ENCODE results near the gene ENGASE. TPM values are rescaled to one million over a fixed set of nuclear protein-coding genes. Genes with fewer than 3 reads are reported as not detected.

ENGASE gene
- total RNA-seq, 1 donor from 2014 or later: 11.7 TPM

- DNase-seq (ENCODE audit: low spot score): no peak
- Histone ChIP-seq H3K79me2 (ENCODE audit: low read depth) (no peaks in the 10 kb centered on the region), H3F3A (ENCODE audit: low read depth) (peaks cover 7% of the 10 kb centered on the region), H3K4me1 (peaks cover 37% of the 10 kb centered on the region), H3K9me3 (ENCODE audit: low read depth) (no peaks in the 10 kb centered on the region), H3K9ac (no peak overlapping the region), H3K27me3 (no peaks in the 10 kb centered on the region), H4K20me1 (ENCODE audit: low read depth) (no peaks in the 10 kb centered on the region), H3K36me3 (no peaks in the 10 kb centered on the region), H2AFZ (replicated peaks) (no peak overlapping the region), H3K4me2 (peak overlapping the region; percentile 65), H3K27ac (no peak overlapping the region), H3K4me3 (no peak overlapping the region)
- Mint-ChIP-seq H3K36me3 (no peaks in the 10 kb centered on the region), H3K27ac (no peak overlapping the region), H3K27me3 (ENCODE audit: insufficient read depth, low read depth) (no peaks in the 10 kb centered on the region), H3K9me3 (no peaks in the 10 kb centered on the region), H3K4me1 (peaks cover 13% of the 10 kb centered on the region), H3K4me3 (no peak overlapping the region)
- no peak for TF ChIP-seq CTCF (IDR thresholded peaks at IDR 0.05)
- no peak for TF ChIP-seq EZH2phosphoT487 (IDR thresholded peaks at IDR 0.05)
- no peak for TF ChIP-seq EZH2 (IDR thresholded peaks at IDR 0.05)
Observed at GRCh38 chr17:79115487-79115886, 40.9 kb downstream of the ENGASE start.

- Histone ChIP-seq H3K36me3 (no peaks in the 10 kb centered on the region), H4K20me1 (ENCODE audit: low read depth) (no peaks in the 10 kb centered on the region), H2AFZ (replicated peaks) (no peak overlapping the region), H3K79me2 (ENCODE audit: low read depth) (no peaks in the 10 kb centered on the region), H3K9ac (no peak overlapping the region), H3K9me3 (ENCODE audit: low read depth) (no peaks in the 10 kb centered on the region), H3K27me3 (no peaks in the 10 kb centered on the region), H3K27ac (no peak overlapping the region), H3K4me1 (peaks cover 37% of the 10 kb centered on the region), H3K4me2 (no peak overlapping the region), H3K4me3 (no peak overlapping the region), H3F3A (ENCODE audit: low read depth) (peaks cover 7% of the 10 kb centered on the region)
- Mint-ChIP-seq H3K9me3 (no peaks in the 10 kb centered on the region), H3K27ac (no peak overlapping the region), H3K4me1 (peaks cover 13% of the 10 kb centered on the region), H3K4me3 (no peak overlapping the region), H3K27me3 (ENCODE audit: insufficient read depth, low read depth) (no peaks in the 10 kb centered on the region), H3K36me3 (no peaks in the 10 kb centered on the region)
- no peak for DNase-seq (ENCODE audit: low spot score)
- no peak for TF ChIP-seq EZH2phosphoT487 (IDR thresholded peaks at IDR 0.05)
Observed at GRCh38 chr17:79116575-79117368, 42.1 kb downstream of the ENGASE start.

GRCh38 chr17:79117905-79118487 lies 43.4 kb downstream of the ENGASE start:
- Histone ChIP-seq H4K20me1 (ENCODE audit: low read depth) (no peaks in the 10 kb centered on the region), H3F3A (ENCODE audit: low read depth) (peaks cover 7% of the 10 kb centered on the region), H2AFZ (replicated peaks) (no peak overlapping the region), H3K4me1 (peaks cover 37% of the 10 kb centered on the region), H3K27ac (no peak overlapping the region), H3K4me3 (no peak overlapping the region), H3K9ac (no peak overlapping the region), H3K4me2 (no peak overlapping the region), H3K36me3 (no peaks in the 10 kb centered on the region), H3K79me2 (ENCODE audit: low read depth) (no peaks in the 10 kb centered on the region), H3K9me3 (ENCODE audit: low read depth) (no peaks in the 10 kb centered on the region), H3K27me3 (no peaks in the 10 kb centered on the region)
- Mint-ChIP-seq H3K4me1 (peaks cover 13% of the 10 kb centered on the region), H3K27me3 (ENCODE audit: insufficient read depth, low read depth) (no peaks in the 10 kb centered on the region), H3K36me3 (no peaks in the 10 kb centered on the region), H3K9me3 (no peaks in the 10 kb centered on the region), H3K27ac (no peak overlapping the region), H3K4me3 (no peak overlapping the region)
- TF ChIP-seq EZH2phosphoT487 (IDR thresholded peaks at IDR 0.05): no peak
- no peak for TF ChIP-seq CTCF (IDR thresholded peaks at IDR 0.05)
- no peak for TF ChIP-seq EZH2 (IDR thresholded peaks at IDR 0.05)
- no peak for DNase-seq (ENCODE audit: low spot score)

GRCh38 chr17:79118924-79119323 lies 44.3 kb downstream of the ENGASE start:
- Histone ChIP-seq H3K9ac (no peak overlapping the region), H3K4me2 (no peak overlapping the region), H3K9me3 (ENCODE audit: low read depth) (no peaks in the 10 kb centered on the region), H3K4me3 (no peak overlapping the region), H3K79me2 (ENCODE audit: low read depth) (no peaks in the 10 kb centered on the region), H2AFZ (replicated peaks) (no peak overlapping the region), H3K27me3 (no peaks in the 10 kb centered on the region), H3K27ac (no peak overlapping the region), H3K36me3 (no peaks in the 10 kb centered on the region), H3F3A (ENCODE audit: low read depth) (peaks cover 7% of the 10 kb centered on the region), H4K20me1 (ENCODE audit: low read depth) (no peaks in the 10 kb centered on the region), H3K4me1 (peaks cover 34% of the 10 kb centered on the region)
- H3K27ac Mint-ChIP-seq: no peak overlapping the region
- no peaks in the 10 kb centered on the region for H3K36me3 Mint-ChIP-seq
- TF ChIP-seq EZH2 (IDR thresholded peaks at IDR 0.05) (no peak), EZH2phosphoT487 (IDR thresholded peaks at IDR 0.05) (no peak), CTCF (IDR thresholded peaks at IDR 0.05) (no peak)
- DNase-seq (ENCODE audit: low spot score): no peak
- peaks cover 12% of the 10 kb centered on the region for H3K4me1 Mint-ChIP-seq
- no peak overlapping the region for H3K4me3 Mint-ChIP-seq
- H3K27me3 Mint-ChIP-seq (ENCODE audit: insufficient read depth, low read depth): no peaks in the 10 kb centered on the region
- peaks cover 1% of the 10 kb centered on the region for H3K9me3 Mint-ChIP-seq

All from neural progenitor cell (in vitro differentiated cells).